PC-3 (cell line): ENCODE measurements around the gene CKMT1A. TPM values are rescaled to one million over a fixed set of nuclear protein-coding genes. Genes with fewer than 3 reads are reported as not detected.
"Not testable (repeated sequence)": the region's sequence is repeated elsewhere in the genome, so short reads cannot be mapped to it uniquely, and the experiment has no call there.

Experiments
- ATAC-seq: fragments of 200-7000 bp; cut with Tn5 transposase; 2 replicates; pipeline ENCODE4 v1.9.1; 2020; ENCODE audit warnings: mild to moderate bottlenecking, moderate library complexity
- Bru-seq: library from RNA; stranded (reverse); fragments of 400-500 nt; gene quantifications from one replicate; lab custom pipeline; 2021; lab: Mats Ljungman, UMichigan
- BruChase-seq, 2 experiments: library from RNA; stranded (reverse); fragments of 400-500 nt; gene quantifications; one replicate each; lab custom pipeline; 2021; lab: Mats Ljungman, UMichigan
- BruUV-seq: library from RNA; stranded (reverse); fragments of 400-500 nt; replicated peaks from 2 replicates; lab custom pipeline; 2021; lab: Mats Ljungman, UMichigan
- CTCF ChIA-PET: fragments of 300-600 bp; sonication (Branson Sonifier 250); formaldehyde crosslinking; loops from one replicate; lab custom pipeline; 2022; ENCODE audit warnings: antibody characterized with exemption; lab: Charles Lee
- POLR2A ChIA-PET: fragments of 300-600 bp; sonication (Branson Sonifier 250); formaldehyde crosslinking; loops from one replicate; lab custom pipeline; 2022; ENCODE audit warnings: antibody characterized with exemption; ENCODE audit not compliant: unreplicated experiment; lab: Charles Lee
- DNase-seq: peaks from one replicate; pipeline ENCODE4 v3.0.0-alpha.2; 2015
- H2AFZ ChIP-seq: fragments of 300-600 bp; sonication (generic); 2 replicates; pipeline ENCODE4 v1.6.0; 2016; ENCODE audit warnings: antibody characterized with exemption, low read length
- H3F3A ChIP-seq: fragments of 300-600 bp; sonication (generic); one replicate; pipeline ENCODE4 v1.6.0; 2017; ENCODE audit warnings: antibody characterized with exemption, low read length, control low read depth, mild to moderate bottlenecking; ENCODE audit not compliant: unreplicated experiment
- H3K27ac ChIP-seq: fragments of 300-600 bp; sonication (generic); 2 replicates; pipeline ENCODE4 v1.5.1; 2016; ENCODE audit warnings: mild to moderate bottlenecking, low read length
- H3K27me3 ChIP-seq: fragments of 300-600 bp; sonication (generic); 2 replicates; pipeline ENCODE4 v1.6.1; 2016; ENCODE audit warnings: low read length, mixed read lengths
- H3K36me3 ChIP-seq: fragments of 300-600 bp; sonication (generic); 2 replicates; pipeline ENCODE4 v1.6.1; 2016; ENCODE audit warnings: low read depth, mixed run types, low read length, mixed read lengths
- H3K4me1 ChIP-seq: fragments of 300-600 bp; sonication (generic); 2 replicates; pipeline ENCODE4 v1.5.1; 2016; ENCODE audit warnings: low read length; ENCODE audit not compliant: insufficient read depth
- H3K4me2 ChIP-seq: fragments of 300-600 bp; sonication (generic); 2 replicates; pipeline ENCODE4 v1.6.0; 2016; ENCODE audit warnings: low read length
- H3K4me3 ChIP-seq: fragments of 300-600 bp; sonication (generic); 2 replicates; pipeline ENCODE4 v1.5.1; 2016; ENCODE audit warnings: mild to moderate bottlenecking, low read length, mixed read lengths
- H3K79me2 ChIP-seq: fragments of 300-600 bp; sonication (generic); 2 replicates; pipeline ENCODE4 v1.6.1; 2017; ENCODE audit warnings: low read length, mixed read lengths
- H3K9ac ChIP-seq: fragments of 300-600 bp; sonication (generic); 2 replicates; pipeline ENCODE4 v1.6.0; 2016; ENCODE audit warnings: mild to moderate bottlenecking, low read length
- H3K9me2 ChIP-seq: fragments of 300-600 bp; sonication (generic); replicated peaks from 2 replicates; pipeline ENCODE4 v1.6.1; 2016; ENCODE audit warnings: mixed run types, low read length, mixed read lengths
- H3K9me3 ChIP-seq: fragments of 300-600 bp; sonication (generic); 2 replicates; pipeline ENCODE4 v1.6.1; 2016; ENCODE audit warnings: low read length, mixed read lengths
- H4K20me1 ChIP-seq: fragments of 300-600 bp; sonication (generic); 2 replicates; pipeline ENCODE4 v1.6.1; 2016; ENCODE audit warnings: low read length, mixed read lengths
- EZH2 ChIP-seq: fragments of 300-600 bp; sonication (generic); IDR thresholded peaks from one replicate; pipeline ENCODE4 v1.6.1; 2017; ENCODE audit warnings: antibody characterized with exemption, mild to moderate bottlenecking, low read length; ENCODE audit not compliant: unreplicated experiment
- EZH2phosphoT487 ChIP-seq: fragments of 300-600 bp; sonication (generic); IDR thresholded peaks from 2 replicates; pipeline ENCODE4 v1.6.1; 2018; ENCODE audit warnings: mild to moderate bottlenecking, antibody characterized with exemption, low read length, borderline replicate concordance
- intact Hi-C: fragments of 100-400 bp; cut with micrococcal nuclease; formaldehyde crosslinking; loops from 2 replicates; pipeline ENCODE4 v1.9.0; 2023
- long read RNA-seq: library from polyadenylated mRNA; unstranded; transcript quantifications from one replicate; pipeline ENCODE4 v2.0.0, GENCODE V29; 2021; ENCODE audit not compliant: unreplicated experiment
- total RNA-seq: library from RNA; depleted of rRNA; stranded (reverse); fragments of >200 nt; gene quantifications from 2 replicates; pipeline ENCODE4 v1.2.3, GENCODE V29; 2014; rRNA removed
- TF ChIP-seq, protein P1 (sequence below): fragments of 300-600 bp; sonication (generic); conservative IDR thresholded peaks from 2 replicates; pipeline ENCODE4 v1.5.1; 2017; ENCODE audit warnings: antibody characterized with exemption, low read depth, mild to moderate bottlenecking, low read length

The CKMT1A gene
- total RNA-seq (1.7 and 4.4 TPM in 2 replicates), Bru-seq, nascent RNA (percentile 34 among the genes with signal in this experiment), BruChase-seq, experiment 1, labeled RNA remaining after a 6-hour chase (percentile 27 among the genes with signal in this experiment), BruChase-seq, experiment 2, labeled RNA remaining after a 2-hour chase (percentile 38 among the genes with signal in this experiment)
- long read RNA-seq, transcript CKMT1A-202 (9 exons, 1,911 nt) = major isoform, 6 of 15 reads
- long read RNA-seq, partial matches to known transcripts = 6 of 15 reads
- long read RNA-seq, other reads (novel, unspliced or antisense) = 3 of 15 reads

- H3K27ac ChIP-seq, H3K4me2 ChIP-seq, CTCF ChIA-PET, BruUV-seq, intact Hi-C loops, H3K9me3 ChIP-seq, H3K36me3 ChIP-seq, H3K9ac ChIP-seq, H3F3A ChIP-seq, H2AFZ ChIP-seq, H3K9me2 ChIP-seq, H3K4me3 ChIP-seq, H3K79me2 ChIP-seq, H4K20me1 ChIP-seq, DNase-seq, H3K4me1 ChIP-seq, H3K27me3 ChIP-seq, POLR2A ChIA-PET: not testable (repeated sequence)
- ATAC-seq = peak; percentile 58
These were observed at the start of gene CKMT1A for GRCh38 chr15:43693148-43694022. CKMT1A (plus strand) TSS chr15:43693859; CDS start chr15:43694051, 192 bp downstream.

GRCh38 chr15:43648649-43649429 lies 44.8 kb upstream of the CKMT1A start, which contains the start of gene CATSPER2:
CATSPER2 (minus strand) TSS chr15:43648844; CDS start chr15:43648061, 783 bp downstream.
- POLR2A ChIA-PET = no interaction called here
- Histone ChIP-seq H3F3A (no peaks in the 10 kb centered on the region), H3K4me1 (no peaks in the 10 kb centered on the region), H3K4me3 (no peak within 1 kb of the TSS), H3K79me2 (no peaks in the 10 kb centered on the region), H3K9me3 (no peaks in the 10 kb centered on the region), H3K27me3 (no peaks in the 10 kb centered on the region), H3K36me3 (no peaks in the 10 kb centered on the region), H4K20me1 (no peaks in the 10 kb centered on the region), H3K9ac (no peak within 1 kb of the TSS), H3K4me2 (no peak within 1 kb of the TSS), H2AFZ (no peak within 1 kb of the TSS), H3K9me2 (no peaks in the 10 kb centered on the region), H3K27ac (no peak within 1 kb of the TSS)
- CTCF ChIA-PET = no interaction called here
- intact Hi-C loops = no loop called here
- ATAC-seq = no peak
- DNase-seq = no peak
- BruUV-seq = no TSS peak
- TF ChIP-seq EZH2 (no peak), EZH2phosphoT487 (no peak)
- TF ChIP-seq, protein P1, sequence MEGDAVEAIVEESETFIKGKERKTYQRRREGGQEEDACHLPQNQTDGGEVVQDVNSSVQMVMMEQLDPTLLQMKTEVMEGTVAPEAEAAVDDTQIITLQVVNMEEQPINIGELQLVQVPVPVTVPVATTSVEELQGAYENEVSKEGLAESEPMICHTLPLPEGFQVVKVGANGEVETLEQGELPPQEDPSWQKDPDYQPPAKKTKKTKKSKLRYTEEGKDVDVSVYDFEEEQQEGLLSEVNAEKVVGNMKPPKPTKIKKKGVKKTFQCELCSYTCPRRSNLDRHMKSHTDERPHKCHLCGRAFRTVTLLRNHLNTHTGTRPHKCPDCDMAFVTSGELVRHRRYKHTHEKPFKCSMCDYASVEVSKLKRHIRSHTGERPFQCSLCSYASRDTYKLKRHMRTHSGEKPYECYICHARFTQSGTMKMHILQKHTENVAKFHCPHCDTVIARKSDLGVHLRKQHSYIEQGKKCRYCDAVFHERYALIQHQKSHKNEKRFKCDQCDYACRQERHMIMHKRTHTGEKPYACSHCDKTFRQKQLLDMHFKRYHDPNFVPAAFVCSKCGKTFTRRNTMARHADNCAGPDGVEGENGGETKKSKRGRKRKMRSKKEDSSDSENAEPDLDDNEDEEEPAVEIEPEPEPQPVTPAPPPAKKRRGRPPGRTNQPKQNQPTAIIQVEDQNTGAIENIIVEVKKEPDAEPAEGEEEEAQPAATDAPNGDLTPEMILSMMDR = no peak

- not testable (repeated sequence) for ATAC-seq
These were observed 44.2 kb upstream of the CKMT1A start for GRCh38 chr15:43649430-43649926.

DNA sequence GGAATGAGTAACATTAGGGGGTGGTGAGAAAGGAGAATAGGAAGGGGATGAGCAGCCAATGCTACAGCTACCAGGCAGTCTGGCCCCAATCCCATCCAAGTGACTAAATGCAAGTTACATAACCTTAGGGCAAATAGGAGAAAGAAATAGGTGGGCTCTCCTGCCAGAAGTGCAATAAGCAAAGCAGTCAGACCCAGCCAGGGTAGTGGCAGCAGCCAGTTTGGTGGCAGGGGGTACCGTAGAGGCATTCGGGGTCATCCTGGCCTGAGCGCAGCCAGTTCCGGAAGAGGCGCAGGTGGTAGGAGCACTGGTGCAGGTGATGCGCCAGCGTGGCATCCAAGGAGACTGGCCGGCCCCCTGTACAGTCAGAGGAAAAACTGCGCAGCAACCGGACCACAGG lies 33.9 kb upstream of the CKMT1A start:
- H3K9ac ChIP-seq, H3K4me1 ChIP-seq, H3K79me2 ChIP-seq, BruUV-seq, H3K27me3 ChIP-seq, H3K27ac ChIP-seq, H3F3A ChIP-seq, H3K4me3 ChIP-seq, intact Hi-C loops, CTCF ChIA-PET, POLR2A ChIA-PET, H3K9me3 ChIP-seq, ATAC-seq, H3K4me2 ChIP-seq, H2AFZ ChIP-seq, DNase-seq, H4K20me1 ChIP-seq, H3K36me3 ChIP-seq, H3K9me2 ChIP-seq: not testable (repeated sequence)

More at GRCh38 chr15:43649430-43649926, 44.2 kb upstream of the CKMT1A start:
- H4K20me1 ChIP-seq, BruUV-seq, H3K9ac ChIP-seq, H3F3A ChIP-seq, H3K4me2 ChIP-seq, H3K27me3 ChIP-seq, H2AFZ ChIP-seq, H3K27ac ChIP-seq, intact Hi-C loops, H3K9me2 ChIP-seq, H3K4me3 ChIP-seq, POLR2A ChIA-PET, H3K4me1 ChIP-seq, H3K9me3 ChIP-seq, H3K36me3 ChIP-seq, H3K79me2 ChIP-seq, CTCF ChIA-PET, DNase-seq: not testable (repeated sequence)

DNA sequence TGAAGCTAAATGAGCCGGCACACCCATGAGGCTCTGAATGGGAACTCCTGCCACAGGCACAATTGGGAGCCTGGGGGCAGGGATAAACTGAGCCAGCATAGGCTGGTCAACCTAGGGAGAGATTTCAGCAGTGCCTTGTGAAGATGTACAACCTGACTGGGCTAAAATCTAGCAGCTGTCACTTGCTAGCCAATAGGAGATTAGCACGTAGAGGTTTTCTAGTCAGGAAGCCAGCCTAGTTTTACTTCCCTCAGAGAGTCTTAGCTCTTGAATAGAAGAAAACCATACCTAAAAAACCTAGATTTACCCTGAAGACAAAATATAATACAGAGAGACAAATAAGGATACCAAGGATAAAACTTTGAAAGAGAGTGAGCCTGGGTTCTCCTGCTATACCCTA lies 31.4 kb upstream of the CKMT1A start:
- H3K9me2 ChIP-seq, DNase-seq, H3K27ac ChIP-seq, H3K4me3 ChIP-seq, ATAC-seq, H3K27me3 ChIP-seq, BruUV-seq, H3K4me1 ChIP-seq, intact Hi-C loops, H3K9ac ChIP-seq, H3K36me3 ChIP-seq, POLR2A ChIA-PET, H4K20me1 ChIP-seq, H3K9me3 ChIP-seq, H3K79me2 ChIP-seq, H3F3A ChIP-seq, H2AFZ ChIP-seq, CTCF ChIA-PET, H3K4me2 ChIP-seq: not testable (repeated sequence)
